HepG2 (cell line): ENCODE results near the gene ZNHIT6.

Experiments used
- CTCF ChIP-seq: sonication (generic); formaldehyde crosslinking; IDR thresholded peaks from 2 replicates; pipeline ENCODE4 v1.5.0; 2020; ENCODE audit warnings: mild to moderate bottlenecking, missing genetic modification reagents, moderate library complexity
- EZH2 ChIP-seq: conservative IDR thresholded peaks from 2 replicates; pipeline ENCODE4 v1.6.1; 2012; ENCODE audit warnings: mild to moderate bottlenecking, low read depth, low read length, moderate library complexity
- KLF15 ChIP-seq: sonication (generic); formaldehyde crosslinking; IDR thresholded peaks from 2 replicates; pipeline ENCODE4 v1.8.1; 2023; ENCODE audit warnings: borderline replicate concordance, mild to moderate bottlenecking, inconsistent platforms, missing genetic modification reagents, mixed read lengths
- MXD4 ChIP-seq: IDR thresholded peaks from 2 replicates; pipeline ENCODE4 v1.6.1; 2016; ENCODE audit warnings: mild to moderate bottlenecking, missing biosample characterization, missing genetic modification reagents
- POLR2AphosphoS5 ChIP-seq: IDR thresholded peaks from 2 replicates; pipeline ENCODE4 v1.6.1; 2012; ENCODE audit warnings: low read depth, low read length
- ZNF281 ChIP-seq: sonication (generic); formaldehyde crosslinking; IDR thresholded peaks from 2 replicates; pipeline ENCODE4 v1.4.0; 2020; ENCODE audit warnings: missing genetic modification reagents, borderline replicate concordance

- TF ChIP-seq MXD4 (CRISPR knock-in tag) (no peak), EZH2 (no peak), POLR2AphosphoS5 (no peak), KLF15 (CRISPR knock-in tag) (no peak), ZNF281 (no peak), CTCF (CRISPR knock-in tag) (no peak)
Observed at GRCh38 chr1:85604298-85604997, 103.8 kb downstream of the ZNHIT6 start.
